Large intestine (tissue), 3 donors: ENCODE results near the gene PDSS2. TPM values are rescaled to one million over a fixed set of nuclear protein-coding genes. Genes with fewer than 3 reads are reported as not detected.

Experiments used
- DNase-seq, 2 donors: peaks; one replicate each; pipeline versions ENCODE4 v3.0.0 to v3.0.0-alpha.2; 2013
- H3K27ac ChIP-seq: one replicate; pipeline ENCODE4 v1.5.1; 2013; ENCODE audit warnings: low read length
- H3K27me3 ChIP-seq: 2 replicates; pipeline ENCODE4 v1.6.1; 2013; ENCODE audit warnings: low read length; ENCODE audit not compliant: control insufficient read depth, insufficient read depth
- H3K36me3 ChIP-seq: 2 replicates; pipeline ENCODE4 v1.6.1; 2013; ENCODE audit warnings: low read length; ENCODE audit not compliant: control insufficient read depth, insufficient read depth
- H3K4me1 ChIP-seq: one replicate; pipeline ENCODE4 v1.6.1; 2013; ENCODE audit warnings: low read length; ENCODE audit not compliant: control insufficient read depth, insufficient read depth
- H3K4me3 ChIP-seq: one replicate; pipeline ENCODE4 v1.5.1; 2013; ENCODE audit warnings: low read length
- H3K9me3 ChIP-seq: one replicate; pipeline ENCODE4 v1.6.1; 2013; ENCODE audit warnings: mild to moderate bottlenecking, low read depth, low read length, moderate library complexity; ENCODE audit not compliant: control insufficient read depth
- WGBS: methylation state at CpG from one replicate; pipeline ENCODE4 v1.1.5; 2013; ENCODE audit warnings: low lambda C conversion rate; ENCODE audit not compliant: insufficient coverage; 5-methylcytosine and 5-hydroxymethylcytosine counted together
- polyA plus RNA-seq: library from polyadenylated mRNA; unstranded; fragments of 120-200 nt; gene quantifications from one replicate; pipeline ENCODE4 v1.2.1, GENCODE V29; 2013

PDSS2 gene
- polyA plus RNA-seq, 1 donor, result 12.8 TPM

GRCh38 chr6:107473660-107474059 is 14.3 kb upstream of the PDSS2 start:
- H3K9me3 ChIP-seq, result no peaks in the 10 kb centered on the region
- no peak overlapping the region for H3K27ac ChIP-seq
- H3K4me3 ChIP-seq, result no peak overlapping the region
- no peaks in the 10 kb centered on the region for H3K36me3 ChIP-seq
- peaks cover 6% of the 10 kb centered on the region for H3K27me3 ChIP-seq
- H3K4me1 ChIP-seq, result no peaks in the 10 kb centered on the region
- no CpG with 5 or more reads among the region's 5 CpGs for WGBS
- no peak for DNase-seq

- Histone ChIP-seq H3K27ac (no peak overlapping the region), H3K9me3 (no peaks in the 10 kb centered on the region), H3K4me3 (no peak overlapping the region), H3K4me1 (no peaks in the 10 kb centered on the region), H3K36me3 (no peaks in the 10 kb centered on the region), H3K27me3 (peaks cover 8% of the 10 kb centered on the region)
- no peak for DNase-seq
- 67% methylated on average over 1 of the region's 1 CpG for WGBS
Measured at GRCh38 chr6:107470364-107470763, 11.0 kb upstream of the PDSS2 start.

- Histone ChIP-seq H3K4me1 (no peaks in the 10 kb centered on the region), H3K9me3 (no peaks in the 10 kb centered on the region), H3K27ac (no peak overlapping the region), H3K27me3 (peaks cover 5% of the 10 kb centered on the region), H3K36me3 (no peaks in the 10 kb centered on the region), H3K4me3 (no peak overlapping the region)
- no CpG with 5 or more reads among the region's 1 CpG for WGBS
- no peak for DNase-seq
Measured at GRCh38 chr6:107466062-107466461, 6.7 kb upstream of the PDSS2 start.

- 100% methylated on average over 3 of the region's 22 CpGs for WGBS
Measured at GRCh38 chr6:107460083-107460631, 793 bp upstream of the PDSS2 start.

GRCh38 chr6:107458672-107459282 is 587 bp downstream of the PDSS2 start:
- no peaks in the 10 kb centered on the region for H3K36me3 ChIP-seq
- peak in 1 of 2 donors; percentile 13 for DNase-seq
- no peaks in the 10 kb centered on the region for H3K9me3 ChIP-seq
- H3K4me3 ChIP-seq, result peak overlapping the region; percentile 86
- H3K27ac ChIP-seq, result peak overlapping the region; percentile 91
- H3K4me1 ChIP-seq, result no peaks in the 10 kb centered on the region
- WGBS, result 0% methylated on average over 2 of the region's 29 CpGs
- H3K27me3 ChIP-seq, result no peaks in the 10 kb centered on the region

More at GRCh38 chr6:107460083-107460631, 793 bp upstream of the PDSS2 start:
- no peaks in the 10 kb centered on the region for H3K9me3 ChIP-seq
- DNase-seq, result no peak
- peak overlapping the region; percentile 91 for H3K27ac ChIP-seq
- H3K4me3 ChIP-seq, result peak overlapping the region; percentile 86
- H3K36me3 ChIP-seq, result no peaks in the 10 kb centered on the region
- H3K27me3 ChIP-seq, result no peaks in the 10 kb centered on the region
- H3K4me1 ChIP-seq, result no peaks in the 10 kb centered on the region

- H3K4me1 ChIP-seq, result no peaks in the 10 kb centered on the region
- no peak for DNase-seq
- H3K36me3 ChIP-seq, result peaks cover 2% of the 10 kb centered on the region
- 100% methylated on average over 1 of the region's 1 CpG for WGBS
- no peak overlapping the region for H3K4me3 ChIP-seq
- peaks cover 22% of the 10 kb centered on the region for H3K9me3 ChIP-seq
- no peak overlapping the region for H3K27ac ChIP-seq
- no peaks in the 10 kb centered on the region for H3K27me3 ChIP-seq
Measured at GRCh38 chr6:107448776-107449175, 10.6 kb downstream of the PDSS2 start.

- Histone ChIP-seq H3K27ac (no peak overlapping the region), H3K36me3 (peaks cover 2% of the 10 kb centered on the region), H3K4me3 (no peak overlapping the region), H3K9me3 (peaks cover 22% of the 10 kb centered on the region), H3K27me3 (no peaks in the 10 kb centered on the region), H3K4me1 (no peaks in the 10 kb centered on the region)
- DNase-seq, result no peak
- no CpG with 5 or more reads among the region's 2 CpGs for WGBS
Measured at GRCh38 chr6:107447663-107448216, 11.6 kb downstream of the PDSS2 start.

- peaks cover 2% of the 10 kb centered on the region for H3K36me3 ChIP-seq
- no peaks in the 10 kb centered on the region for H3K4me1 ChIP-seq
- H3K9me3 ChIP-seq, result peaks cover 22% of the 10 kb centered on the region
- no peak overlapping the region for H3K27ac ChIP-seq
- no peak overlapping the region for H3K4me3 ChIP-seq
- no CpG with 5 or more reads among the region's 1 CpG for WGBS
- no peaks in the 10 kb centered on the region for H3K27me3 ChIP-seq
- no peak for DNase-seq
Measured at GRCh38 chr6:107444277-107444676, 15.1 kb downstream of the PDSS2 start.

GRCh38 chr6:107443608-107444267 is 15.6 kb downstream of the PDSS2 start:
- Histone ChIP-seq H3K27ac (no peak overlapping the region), H3K27me3 (no peaks in the 10 kb centered on the region), H3K36me3 (peaks cover 2% of the 10 kb centered on the region), H3K4me1 (no peaks in the 10 kb centered on the region), H3K9me3 (peaks cover 18% of the 10 kb centered on the region), H3K4me3 (no peak overlapping the region)
- DNase-seq, result no peak
- WGBS, result 100% methylated on average over 2 of the region's 7 CpGs

- H3K4me1 ChIP-seq, result peaks cover 5% of the 10 kb centered on the region
- no CpG with 5 or more reads among the region's 2 CpGs for WGBS
Measured at GRCh38 chr6:107442938-107443607, 16.3 kb downstream of the PDSS2 start.

More at GRCh38 chr6:107442938-107443607, 16.3 kb downstream of the PDSS2 start:
- Histone ChIP-seq H3K27me3 (no peaks in the 10 kb centered on the region), H3K27ac (no peak overlapping the region), H3K4me3 (no peak overlapping the region), H3K36me3 (peaks cover 2% of the 10 kb centered on the region), H3K9me3 (peaks cover 14% of the 10 kb centered on the region)
- DNase-seq, result no peak
